HG02870 (cell line): ENCODE measurements around the gene IQCC.
A peak's percentile ranks its signal among the peaks of the same experiment; 100 is the strongest.

Source experiments
- ATAC-seq: cut with Tn5 transposase; IDR thresholded peaks from one replicate; pipeline ENCODE4 v1.9.1; 2021; ENCODE audit warnings: mild to moderate bottlenecking, moderate library complexity; ENCODE audit not compliant: unreplicated experiment

IQCC gene

DNA sequence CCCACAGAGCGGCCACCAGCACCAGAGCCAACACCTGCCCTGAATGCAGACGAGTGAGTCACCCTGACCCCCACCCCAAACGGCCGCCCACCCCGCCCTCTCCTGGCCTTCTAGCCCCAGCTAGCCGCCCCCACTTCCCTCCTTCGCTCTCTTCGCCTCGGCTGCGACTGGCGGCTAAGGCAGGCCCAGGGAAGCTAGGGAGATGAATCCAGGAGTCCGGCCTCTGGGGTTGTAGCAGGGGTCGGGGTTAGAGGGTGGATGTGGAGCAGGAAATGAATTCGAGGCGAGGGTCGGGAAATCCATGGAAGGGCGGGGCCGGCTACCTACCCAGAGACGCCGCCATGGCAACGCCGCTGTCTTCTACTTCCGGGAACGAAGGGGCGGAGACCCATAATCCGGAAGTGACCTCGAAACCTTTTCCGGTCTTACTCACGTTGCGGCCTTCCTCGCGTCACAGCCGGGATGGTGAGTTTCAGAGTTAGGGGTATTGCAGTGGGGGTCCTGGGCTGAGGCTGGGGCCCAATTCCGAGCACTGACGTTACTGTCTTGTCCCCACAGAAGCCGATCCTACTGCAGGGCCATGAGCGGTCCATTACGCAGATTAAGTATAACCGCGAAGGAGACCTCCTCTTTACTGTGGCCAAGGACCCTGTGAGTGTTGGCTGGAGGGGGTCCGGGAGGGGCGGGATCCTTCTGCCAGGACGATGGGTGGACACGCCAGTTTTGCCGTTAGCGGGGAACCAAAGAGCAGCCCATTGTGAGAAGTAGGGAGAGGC is 16.7 kb downstream of the IQCC start, which contains the start of the genes EIF3I and TMEM234:
Gene EIF3I, plus strand, starts transcription at position 428 of the 776 bp plus-strand sequence. Its CDS starts 35 bp downstream, at position 463.
Gene TMEM234, minus strand, starts transcription at position 374 of the 776 bp plus-strand sequence. Its CDS starts 31 bp downstream, at position 343.
- peak; percentile 94 for ATAC-seq

GRCh38 chr1:32223683-32224082 is 18.2 kb downstream of the IQCC start:
- no peak for ATAC-seq

DNA sequence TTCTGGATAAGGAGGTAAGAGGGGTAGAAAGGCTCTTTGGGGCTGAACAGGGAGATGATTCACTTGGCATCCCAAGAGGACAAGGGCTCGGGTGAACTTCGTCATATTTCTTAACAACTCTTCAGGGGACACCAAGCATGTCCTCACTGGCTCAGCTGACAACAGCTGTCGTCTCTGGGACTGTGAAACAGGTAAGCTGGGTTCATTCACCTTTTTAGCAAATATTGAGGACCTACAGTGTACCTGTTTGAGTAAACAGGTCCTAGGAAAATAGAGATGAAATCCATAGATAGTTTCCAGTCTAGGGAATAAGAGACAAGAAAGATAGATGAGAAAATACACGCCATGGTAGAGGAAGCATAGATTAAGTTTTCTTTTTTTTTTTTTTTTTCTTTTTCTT is 18.8 kb downstream of the IQCC start:
- no peak for ATAC-seq

DNA sequence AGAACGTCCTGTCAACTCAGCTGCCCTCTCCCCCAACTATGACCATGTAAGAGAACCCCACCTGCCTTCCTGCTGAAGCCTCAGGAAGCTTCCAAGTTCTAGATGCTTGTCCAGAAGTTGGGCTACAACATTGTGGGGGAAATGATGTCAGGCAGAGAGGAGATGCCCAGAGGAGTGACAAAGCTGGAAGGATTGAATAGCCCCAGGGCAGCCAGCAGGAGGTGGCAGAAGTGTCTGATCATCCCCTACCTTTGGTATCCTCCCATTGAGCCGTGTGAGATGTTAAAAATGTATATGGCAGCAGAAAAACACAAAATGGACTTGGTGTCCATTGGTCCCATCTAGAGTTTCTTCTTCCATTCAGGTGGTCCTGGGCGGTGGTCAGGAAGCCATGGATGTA is 23.3 kb downstream of the IQCC start:
- no peak for ATAC-seq

DNA sequence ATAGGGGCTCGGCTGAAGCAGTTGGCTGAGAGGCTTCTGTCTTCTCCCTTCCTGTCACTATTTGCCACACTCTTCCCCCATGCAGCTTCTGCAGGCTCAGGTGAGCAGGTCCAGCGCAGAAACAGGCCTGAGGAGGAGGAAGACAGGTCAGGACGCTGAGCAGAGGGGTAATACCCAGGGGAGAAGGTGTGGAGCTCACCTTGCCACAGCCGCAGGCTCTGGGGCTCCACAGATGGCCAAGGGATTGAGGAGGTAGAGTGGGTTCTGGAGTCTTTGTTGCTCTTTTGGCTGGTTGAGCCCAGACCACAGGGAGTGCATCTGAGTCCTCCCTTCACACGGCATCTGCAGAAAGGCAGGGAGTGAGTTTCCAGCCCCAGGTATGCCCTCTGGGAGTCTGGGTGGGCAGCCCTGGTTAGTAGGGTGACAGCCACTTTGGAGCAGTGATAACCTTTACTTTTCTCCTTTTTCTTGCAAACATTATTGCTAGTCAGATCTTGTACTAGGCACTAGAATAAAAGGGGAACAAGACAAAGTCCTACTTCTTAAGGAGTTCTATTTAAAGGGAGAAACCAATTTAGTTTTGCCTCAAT is 26.5 kb downstream of the IQCC start:
- no peak for ATAC-seq

DNA sequence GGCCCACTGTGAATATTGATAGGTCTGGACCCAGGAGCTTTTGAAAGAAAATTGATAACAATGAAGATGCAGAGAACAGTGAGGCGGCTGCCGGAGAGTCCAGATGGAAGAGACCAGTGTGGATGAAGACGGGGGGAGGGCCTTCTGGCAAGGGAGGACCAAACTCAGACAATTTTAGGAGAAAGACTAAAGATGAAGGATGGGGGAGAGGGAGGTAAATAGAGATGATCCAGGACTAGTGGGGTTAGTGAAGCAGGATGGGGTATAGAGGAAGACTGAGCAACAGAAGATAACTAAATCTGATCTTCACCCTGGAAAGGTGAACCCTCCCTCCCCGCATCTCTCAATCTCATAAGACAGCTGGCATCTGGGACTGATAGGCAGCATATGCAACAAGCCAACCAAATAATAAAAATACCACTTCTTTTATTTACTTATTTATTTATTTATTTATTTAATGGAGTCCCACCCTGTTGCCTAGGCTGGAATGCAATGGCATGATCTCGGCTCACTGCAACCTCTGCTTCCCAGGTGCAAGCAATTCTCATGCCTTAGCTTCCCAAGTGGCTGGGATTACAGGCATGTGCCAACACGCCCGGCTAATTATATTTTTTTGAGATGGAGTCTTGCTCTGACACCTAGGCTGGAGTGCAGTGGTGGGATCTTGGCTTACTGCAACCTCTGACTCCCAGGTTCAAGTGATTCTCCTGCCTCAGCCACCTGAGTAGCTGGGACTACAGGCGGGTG is 27.3 kb downstream of the IQCC start:
- no peak for ATAC-seq

GRCh38 chr1:32234792-32235191 is 29.3 kb downstream of the IQCC start:
- ATAC-seq: no peak

DNA sequence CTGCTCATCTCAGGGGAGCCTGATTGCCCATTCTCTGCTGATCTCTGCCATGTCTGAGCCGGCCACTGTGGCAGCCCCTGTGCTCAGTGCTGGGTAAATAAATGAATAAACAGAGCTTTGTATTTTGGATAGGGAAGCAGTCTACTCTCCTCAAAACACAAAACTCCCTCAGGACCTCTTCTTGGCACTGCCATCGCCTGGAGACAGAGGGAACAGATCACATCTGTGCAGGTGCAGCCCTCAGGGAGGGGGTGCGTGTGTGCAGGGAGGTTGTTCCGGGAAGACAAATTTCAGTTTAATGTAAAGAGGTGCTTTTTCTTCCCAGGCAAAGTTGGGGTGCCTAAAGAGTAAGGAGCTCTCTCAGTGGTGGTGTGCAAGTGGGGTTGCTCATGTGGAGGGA is 33.9 kb downstream of the IQCC start:
- ATAC-seq: no peak

GRCh38 chr1:32239790-32240139 is 34.3 kb downstream of the IQCC start:
- no peak for ATAC-seq

GRCh38 chr1:32240140-32240951 is 34.9 kb downstream of the IQCC start:
- ATAC-seq: no peak

DNA sequence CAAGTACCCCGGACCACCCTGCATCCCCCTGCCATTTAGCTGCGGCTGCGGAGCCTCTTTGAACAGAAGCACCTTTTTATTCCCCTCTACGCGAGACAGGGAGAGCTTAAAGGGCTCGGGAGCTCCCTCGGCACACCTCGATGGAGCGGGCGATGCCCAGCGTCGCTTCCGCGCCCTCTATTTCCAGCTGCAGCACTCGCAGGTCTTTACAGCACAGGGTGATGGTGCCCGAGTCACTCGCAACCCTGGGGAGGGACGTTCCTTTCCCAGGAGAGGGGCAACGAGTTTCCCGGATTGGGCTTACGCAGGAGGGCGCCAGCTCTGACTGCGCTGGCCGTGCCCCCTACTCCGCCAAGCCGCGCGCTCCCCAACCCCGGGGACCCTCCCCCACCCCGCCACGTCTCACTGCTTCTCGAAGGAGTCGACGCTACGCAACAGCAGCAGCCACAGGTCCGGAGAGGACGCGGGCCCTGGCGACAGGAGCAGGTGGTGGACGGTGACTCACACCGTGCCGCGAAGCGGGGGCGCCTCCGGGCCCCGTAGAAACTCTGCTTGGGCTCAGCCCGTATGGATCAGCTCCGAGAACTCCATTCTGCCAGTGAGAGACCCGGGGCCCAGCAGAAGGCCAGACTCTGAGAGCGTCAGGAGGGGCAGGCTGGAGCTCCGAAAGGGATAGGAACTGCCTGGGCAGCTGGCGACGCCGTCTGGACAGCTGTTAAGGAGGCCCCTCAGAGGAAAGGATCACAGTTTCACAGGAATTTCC is 35.7 kb downstream of the IQCC start:
- ATAC-seq: no peak

DNA sequence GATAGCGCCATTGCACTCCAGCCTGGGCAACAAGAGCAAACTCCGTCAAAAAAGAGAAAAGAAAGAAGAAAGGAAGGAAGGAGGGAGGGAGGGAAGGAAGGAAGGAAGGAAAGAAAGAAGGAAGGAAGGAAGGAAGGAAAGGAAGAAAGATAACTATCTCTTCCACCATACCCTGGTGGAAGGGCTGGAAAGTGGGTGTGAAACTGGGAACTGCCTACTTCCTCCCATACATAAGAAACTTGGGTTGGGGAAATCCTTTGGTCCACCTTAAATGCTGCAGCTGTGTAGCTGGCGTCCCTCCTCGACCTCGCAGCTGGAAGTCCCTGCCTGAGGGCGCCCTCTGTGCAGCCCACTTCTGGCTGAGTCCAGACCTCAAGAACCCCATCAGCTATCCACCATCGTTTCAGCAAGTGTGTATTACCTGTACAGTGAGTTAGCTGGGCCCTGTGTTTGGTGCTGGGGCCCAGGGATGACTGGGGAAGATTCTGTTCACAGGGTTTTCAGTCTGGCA is 36.9 kb downstream of the IQCC start:
- ATAC-seq: no peak

- ATAC-seq: no peak
Observed at GRCh38 chr1:32246888-32247273, 41.4 kb downstream of the IQCC start, which contains the start of gene FAM167B. TSS of gene FAM167B (plus strand) at chr1:32247222. CDS start at chr1:32247422, 200 bp downstream.

GRCh38 chr1:32247452-32247851 is 42.0 kb downstream of the IQCC start:
- no peak for ATAC-seq

DNA sequence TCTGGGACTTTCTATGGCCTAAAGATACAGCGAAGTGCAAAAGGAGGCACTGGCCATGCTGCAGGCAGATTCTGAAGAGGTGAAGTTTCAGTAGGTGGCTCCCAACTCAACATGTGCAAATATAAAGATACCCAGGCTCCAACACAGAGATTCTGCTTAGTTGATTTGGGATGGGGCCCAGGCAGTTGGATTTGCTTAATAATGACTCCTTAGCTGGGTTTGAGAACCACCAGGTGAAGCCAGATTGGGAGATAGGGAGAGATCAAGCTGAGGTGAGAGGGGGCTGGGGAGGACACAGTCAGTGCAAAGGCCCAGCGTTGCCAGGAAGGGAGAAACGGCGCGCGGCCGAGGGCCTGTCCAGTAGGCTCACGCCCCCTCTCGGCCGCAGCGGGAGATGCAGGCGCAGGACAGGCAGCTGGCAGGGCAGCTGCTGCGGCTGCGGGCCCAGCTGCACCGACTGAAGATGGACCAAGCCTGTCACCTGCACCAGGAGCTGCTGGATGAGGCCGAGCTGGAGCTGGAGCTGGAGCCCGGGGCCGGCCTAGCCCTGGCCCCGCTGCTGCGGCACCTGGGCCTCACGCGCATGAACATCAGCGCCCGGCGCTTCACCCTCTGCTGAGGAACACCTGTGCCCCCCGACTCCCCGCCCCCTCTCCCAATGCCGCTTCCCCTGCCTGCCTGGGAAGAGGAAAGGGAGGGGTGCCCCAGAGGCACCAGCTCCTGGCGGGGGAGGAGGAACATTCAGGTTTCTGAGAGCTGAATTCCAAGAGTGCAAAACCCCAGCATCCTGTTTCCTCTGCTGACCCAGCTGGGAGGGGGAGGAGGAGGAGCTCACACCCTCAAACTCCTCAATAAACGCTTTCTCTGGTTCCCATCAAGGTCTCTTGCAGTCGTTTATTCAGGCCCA is 42.8 kb downstream of the IQCC start:
- no peak for ATAC-seq

DNA sequence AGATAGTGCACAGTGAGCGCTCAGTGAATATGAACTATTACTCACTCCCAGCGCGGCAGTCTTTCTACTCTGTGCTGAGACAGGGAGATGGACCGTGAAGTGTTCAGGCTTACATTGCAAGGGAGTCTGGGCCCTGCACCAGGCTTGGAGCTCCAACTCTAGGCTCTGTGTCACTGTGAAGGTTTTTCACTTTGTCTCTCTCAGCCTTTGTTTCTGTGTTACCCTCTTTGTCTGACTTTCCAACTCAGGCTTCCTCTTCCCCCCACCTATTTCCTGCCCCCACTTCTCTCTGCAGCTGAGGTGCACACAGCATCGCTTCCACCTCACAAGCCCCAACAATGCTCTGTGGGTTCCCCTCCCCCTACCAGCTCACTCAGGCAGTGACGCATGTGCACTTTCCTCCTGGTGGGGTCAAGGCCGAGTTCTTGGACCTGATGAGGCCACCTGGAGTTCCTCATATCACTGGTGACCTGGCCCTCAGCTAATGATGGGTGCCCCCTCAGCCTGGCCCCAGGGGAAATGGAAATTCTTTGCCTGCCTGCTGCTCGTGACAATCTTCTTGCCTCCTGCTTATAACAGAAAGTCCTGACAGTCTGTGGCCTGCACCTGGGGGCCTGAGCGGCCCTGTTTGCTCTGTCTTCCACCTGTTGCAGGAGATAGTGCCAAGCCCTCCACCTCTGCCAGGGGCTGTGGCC is 44.5 kb downstream of the IQCC start:
- ATAC-seq: peak; percentile 67

DNA sequence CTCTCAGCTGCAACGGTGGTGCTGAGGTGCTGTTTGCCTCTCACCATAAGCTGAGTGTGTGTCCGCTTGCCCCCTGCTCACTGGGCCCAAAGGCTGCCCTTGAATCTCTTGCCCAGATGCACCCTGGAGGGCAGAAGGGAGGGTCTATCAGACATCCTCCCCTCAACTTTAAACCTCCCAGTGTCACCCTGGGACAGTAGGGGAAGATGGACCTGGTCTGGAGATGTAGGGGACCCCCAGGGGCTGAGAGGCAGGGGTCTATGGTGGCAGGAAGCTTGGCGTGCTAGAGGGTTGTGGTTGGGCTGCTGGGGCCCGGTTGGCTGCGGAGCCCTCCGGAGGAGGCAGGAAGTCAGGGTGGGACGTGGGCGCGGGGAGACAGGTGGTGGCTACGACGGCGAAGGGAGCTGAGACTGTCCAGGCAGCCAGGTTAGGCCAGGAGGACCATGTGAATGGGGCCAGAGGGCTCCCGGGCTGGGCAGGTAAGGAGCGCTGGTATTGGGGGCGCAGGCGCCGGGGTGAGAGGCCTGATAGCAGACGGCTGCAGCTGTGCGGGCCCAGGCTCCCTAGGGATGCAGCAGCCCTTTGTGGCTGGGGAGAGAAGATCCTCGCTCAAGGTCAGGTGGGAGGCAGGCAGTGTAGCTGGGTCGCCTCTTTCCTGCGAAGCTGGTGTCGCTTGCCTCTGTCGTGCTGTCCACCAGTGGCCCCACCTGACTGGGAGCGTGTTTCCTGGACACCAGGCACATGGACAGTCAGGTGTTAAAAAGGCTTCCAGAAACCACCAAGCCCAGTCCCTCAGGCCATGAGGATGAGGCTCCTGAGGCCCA is 45.6 kb downstream of the IQCC start, which contains the start of gene LCK:
Gene LCK, plus strand, starts transcription at position 373 of the 824 bp plus-strand sequence. CDS start 23,065 bp downstream, outside the sequence.
- no peak for ATAC-seq
